GM19351 (cell line): ENCODE data around the gene USP35.

Experiments used
- ATAC-seq: cut with Tn5 transposase; IDR thresholded peaks from one replicate; pipeline ENCODE4 v1.9.1; 2021; ENCODE audit warnings: mild to moderate bottlenecking, moderate library complexity; ENCODE audit not compliant: unreplicated experiment

Gene USP35

GRCh38 chr11:78259777-78260487 lies 71.2 kb downstream of the USP35 start:
- no peak for ATAC-seq

DNA sequence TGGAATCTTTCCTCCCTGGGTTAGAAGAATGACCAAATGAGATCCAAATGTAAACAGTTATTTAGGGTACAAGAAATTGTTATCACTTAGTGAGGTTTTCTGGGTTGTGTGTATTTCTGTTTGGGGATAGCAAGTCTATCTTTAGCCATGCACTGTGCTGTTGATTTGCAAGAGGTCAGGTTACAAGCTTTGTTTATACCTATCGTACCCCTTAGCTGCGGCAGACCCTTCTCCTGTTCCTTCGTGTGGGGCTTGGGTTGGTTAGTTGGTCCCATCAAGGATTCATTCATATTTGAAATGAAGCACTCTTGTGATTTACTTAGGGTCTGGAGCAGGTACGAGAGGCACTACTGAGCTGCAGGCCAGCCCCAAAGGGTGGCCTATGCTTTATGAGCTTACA lies 72.6 kb downstream of the USP35 start:
- ATAC-seq = no peak

DNA sequence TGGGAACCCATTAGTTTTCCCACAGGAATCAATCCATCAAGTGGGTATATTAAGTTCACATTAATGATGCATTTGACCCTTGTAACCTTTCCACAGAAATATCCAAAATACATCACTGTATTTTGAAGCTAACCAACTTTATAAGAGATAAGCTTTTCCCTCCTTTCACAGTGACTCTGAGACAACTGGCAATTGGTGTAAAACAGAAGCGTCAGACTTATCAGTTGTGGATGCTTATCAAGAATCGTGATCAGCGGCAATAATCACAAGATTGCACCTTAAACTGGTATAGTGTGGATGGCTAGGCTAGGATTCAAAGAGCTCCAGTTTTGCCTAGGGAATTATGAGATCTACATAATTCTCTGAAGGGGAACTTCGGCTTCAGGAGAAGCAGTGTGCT lies 73.1 kb downstream of the USP35 start:
- ATAC-seq = no peak

DNA sequence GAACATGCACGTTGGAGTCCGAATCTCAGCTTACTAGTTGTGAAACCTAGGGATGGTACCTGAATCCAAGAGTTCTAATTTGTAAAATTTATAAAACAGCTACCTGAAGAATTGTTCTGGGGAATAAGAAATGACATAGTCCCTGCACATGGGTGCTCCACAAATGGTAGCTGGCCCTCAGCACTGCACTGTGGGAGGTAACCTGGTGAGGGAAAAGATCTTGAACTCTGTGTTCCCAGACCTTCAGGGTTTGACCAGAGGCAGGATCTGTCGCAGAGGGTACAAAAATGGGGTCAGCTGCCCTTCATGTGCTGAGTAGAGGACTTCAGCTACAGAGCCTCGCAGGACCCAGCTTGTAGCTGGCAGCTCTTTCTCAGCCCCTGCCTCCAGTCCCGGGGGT lies 73.5 kb downstream of the USP35 start:
- ATAC-seq = no peak

DNA sequence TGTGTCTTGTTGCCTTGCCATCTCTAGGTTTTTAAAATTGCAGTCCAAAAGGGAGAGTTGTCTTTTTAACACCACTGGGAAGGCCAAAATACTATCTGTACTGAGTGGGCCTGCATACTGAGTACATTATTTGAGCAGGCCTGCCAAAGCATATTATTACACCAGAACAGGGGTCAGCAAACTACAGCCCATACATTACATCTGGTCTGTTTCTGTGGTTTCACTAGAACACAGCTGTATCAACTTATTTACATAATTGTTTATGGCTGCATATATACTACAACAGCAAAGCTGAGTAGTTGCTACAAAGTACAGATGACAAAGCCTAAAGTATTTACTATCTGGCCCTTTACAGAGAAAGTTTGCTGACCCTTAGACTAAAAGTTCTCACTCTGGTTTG lies 74.0 kb downstream of the USP35 start:
- ATAC-seq = peak; percentile 47
